ENCODE measurements around the gene DLG2. TPM values are rescaled to one million over a fixed set of nuclear protein-coding genes. Genes with fewer than 3 reads are reported as not detected.

Gene DLG2
- total and polyA plus RNA-seq, 2 of the 4 experiments (the other 2 are of a cell fraction), result 0.31 to 0.36 TPM

DNA sequence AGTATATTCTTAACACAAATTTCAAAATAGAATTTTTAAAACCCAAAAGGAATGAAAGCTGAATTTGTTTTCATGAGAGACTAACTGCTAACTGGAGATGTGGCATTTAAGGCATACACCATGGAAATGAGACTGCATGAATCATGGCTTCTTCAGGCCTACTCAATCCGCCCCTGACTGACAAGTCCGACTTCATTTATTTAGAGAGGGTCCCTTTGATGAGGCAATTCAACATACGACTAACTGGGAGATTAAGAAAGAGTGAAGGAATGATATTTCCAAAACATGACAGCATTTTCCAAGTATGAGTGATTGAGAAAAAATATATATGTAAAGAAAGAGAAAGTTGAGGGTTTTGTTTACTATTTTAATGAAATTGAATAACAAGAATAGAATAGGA, 720.1 kb downstream of the DLG2 start:
- Histone ChIP-seq H3K27ac (ENCODE audit: insufficient read depth, low read length) (no peak overlapping the region), H2BK5ac (ENCODE audit: low read depth, low read length, poor library complexity, severe bottlenecking) (no peak overlapping the region), H2AK5ac (ENCODE audit: low read depth, low read length) (no peak overlapping the region), H3K14ac (replicated peaks; ENCODE audit: low read depth, low read length) (no peak overlapping the region), H4K5ac (ENCODE audit: low read depth, low read length) (no peak overlapping the region), H3K4me3 (ENCODE audit: insufficient read depth, low read depth, low read length) (no peak overlapping the region), H2AK9ac (replicated peaks; ENCODE audit: low read depth, low read length, poor library complexity) (no peak overlapping the region), H3K4me2 (ENCODE audit: low read depth, low read length) (no peak overlapping the region), H3K9ac (ENCODE audit: low read depth, low read length) (no peak overlapping the region), H3K9me3 (ENCODE audit: control insufficient read depth, insufficient read depth, low read length) (no peaks in the 10 kb centered on the region), H3K9me1 (ENCODE audit: insufficient read depth, low read length) (no peaks in the 10 kb centered on the region), H3K79me1 (ENCODE audit: low read depth in 1 of 2, low read length in 2 of 2) (no peaks in the 10 kb centered on the region), H2AFZ (replicated peaks; ENCODE audit: low read length, poor library complexity) (no peak overlapping the region), H2BK15ac (ENCODE audit: low read depth, low read length) (no peak overlapping the region), H3K36me3 (ENCODE audit: control insufficient read depth, insufficient read depth, low read length) (no peaks in the 10 kb centered on the region), H4K91ac (ENCODE audit: insufficient read depth, low read depth, low read length) (no peak overlapping the region), H4K20me1 (ENCODE audit: insufficient read depth, low read length) (no peaks in the 10 kb centered on the region), H3K4me1 (ENCODE audit: control insufficient read depth, insufficient read depth, low read length) (no peaks in the 10 kb centered on the region), H3K18ac (ENCODE audit: low read depth, low read length) (no peak overlapping the region), H3K56ac (ENCODE audit: extremely low read depth, insufficient read depth, low read length) (no peak overlapping the region), H3K23ac (ENCODE audit: low read depth, low read length) (no peak overlapping the region), H2BK20ac (ENCODE audit: low read depth, low read length) (no peak overlapping the region), H2BK120ac (ENCODE audit: low read depth, low read length) (no peak overlapping the region), H3K4ac (ENCODE audit: low read depth, low read length) (no peak overlapping the region), H4K8ac (ENCODE audit: low read depth in 2 of 2, low read length in 2 of 2) (no peak overlapping the region), H3K27me3 (ENCODE audit: control insufficient read depth, insufficient read depth, low read length) (no peaks in the 10 kb centered on the region)
- ChIA-PET POLR2A (ENCODE audit: unreplicated experiment) (no interaction called here), CTCF (no interaction called here)
- ATAC-seq (ENCODE audit: low read depth), result no peak
- no TSS peak for BruUV-seq (replicated peaks)
- TF ChIP-seq CEBPB (IDR thresholded peaks at IDR 0.05; ENCODE audit: low read depth, low read length) (peak; percentile 26; the same call in 1 of the 2 replicates), POLR2A (IDR thresholded peaks at IDR 0.05; ENCODE audit: low read depth, low read length) (no peak)
- in situ Hi-C loops (cut with MboI; ENCODE audit: low sequenced_read_pairs) (no loop called here), dilution Hi-C loops (cut with HindIII; ENCODE audit: low sequenced_read_pairs, unreplicated experiment) (no loop called here), intact Hi-C loops (cut with micrococcal nuclease) (no loop called here)
- peak; percentile 37 for DNase-seq
- WGBS, 2 experiments (ENCODE audit: extremely low coverage in 2 of 2, insufficient read length in 1 of 2), result no CpG with 5 or more reads among the region's 3 CpGs

All from IMR-90 (cell line).